Stimulated activated CD4-positive, alpha-beta T cell treated with anti-CD3 and anti-CD28 coated beads, Interleukin-15, amount 100 ng/mL, for 1 hour (primary cell): ENCODE measurements around the gene AP1M1.
A peak's percentile ranks its signal among the peaks of the same experiment; 100 is the strongest.
"Not testable (repeated sequence)": the region's sequence is repeated elsewhere in the genome, so short reads cannot be mapped to it uniquely, and the experiment has no call there.

Source experiments
- DNase-seq, 2 donors: peaks; one replicate each; pipeline ENCODE4 v3.0.0-alpha.2; 2020; ENCODE audit warnings: low read depth in 1 of 2, low spot score in 1 of 2

The AP1M1 gene

DNA sequence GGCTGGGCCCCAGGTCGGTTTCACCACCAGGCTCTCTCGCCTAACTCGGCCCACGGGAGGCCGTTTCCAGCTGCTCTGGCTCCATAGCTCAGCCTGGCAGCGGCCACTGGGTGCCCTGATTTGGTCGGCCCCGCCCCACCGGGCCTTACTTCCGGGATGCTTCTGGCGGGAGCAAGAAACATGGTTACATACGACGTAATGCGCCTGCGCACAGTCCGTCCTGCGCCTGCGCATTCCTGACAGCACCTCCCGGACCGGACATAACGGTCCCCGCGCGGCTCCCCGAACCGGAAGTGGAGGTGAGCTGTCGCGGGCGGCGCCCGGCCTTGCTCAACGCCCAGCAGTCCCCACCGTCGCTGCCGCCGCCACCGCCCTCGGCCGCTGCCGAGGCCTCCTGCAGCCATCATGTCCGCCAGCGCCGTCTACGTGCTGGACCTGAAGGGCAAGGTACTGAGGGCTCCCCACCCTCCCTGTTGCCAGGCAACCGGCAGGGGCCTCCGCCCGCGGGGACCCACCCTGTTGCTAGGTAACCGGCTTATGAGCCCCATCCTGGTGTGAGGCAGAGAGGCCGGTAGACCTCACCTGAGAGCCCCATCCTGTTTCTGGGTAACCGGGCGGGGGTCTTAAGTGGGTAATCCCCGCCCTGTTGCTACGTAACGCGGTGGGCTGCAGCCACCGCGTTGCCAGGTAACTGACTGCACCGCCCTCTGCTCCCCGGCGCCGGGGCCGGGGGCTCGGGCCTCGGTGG is at the start of gene AP1M1:
Gene AP1M1, plus strand, starts transcription at position 290 of the 748 bp plus-strand sequence. Its CDS starts 116 bp downstream, at position 406.
- peak; percentile 98 to 99 for DNase-seq

DNA sequence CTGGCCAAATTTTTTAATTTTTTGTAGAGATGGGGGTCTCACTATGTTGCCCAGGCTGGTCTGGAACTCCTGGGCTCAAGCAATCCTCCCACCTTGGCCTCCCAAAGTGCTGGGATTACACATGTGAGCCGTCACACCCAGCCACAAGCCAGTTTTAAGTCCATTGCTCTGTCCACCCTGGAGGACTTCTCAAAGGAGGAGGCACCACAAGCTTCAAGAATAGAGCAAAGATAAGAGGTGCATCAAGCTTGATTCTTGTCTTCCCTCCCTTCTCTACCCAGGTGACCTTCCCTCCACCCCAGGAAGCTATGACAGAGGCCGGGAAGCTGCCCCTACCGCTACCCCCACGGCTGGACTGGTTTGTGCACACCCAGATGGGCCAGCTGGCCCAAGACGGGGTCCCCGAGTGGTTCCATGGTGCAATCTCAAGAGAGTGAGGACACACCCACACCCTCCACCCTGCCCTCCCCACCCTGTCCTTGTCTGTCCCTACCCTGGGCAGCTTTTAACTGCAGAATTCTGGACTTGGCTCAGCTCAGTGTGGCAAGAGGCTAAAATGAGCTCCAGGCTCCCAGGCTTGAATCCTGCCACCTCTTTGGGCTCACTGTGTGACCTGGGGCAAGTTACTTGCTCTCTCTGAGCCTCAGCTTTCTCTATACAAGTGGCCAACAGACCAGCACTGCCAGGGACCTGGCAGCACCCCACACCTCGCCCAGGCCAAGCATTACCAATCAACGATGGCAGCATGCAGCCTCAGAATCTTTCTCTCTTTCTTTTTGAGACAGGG is 49.1 kb upstream of the AP1M1 start:
- DNase-seq, result no peak

DNA sequence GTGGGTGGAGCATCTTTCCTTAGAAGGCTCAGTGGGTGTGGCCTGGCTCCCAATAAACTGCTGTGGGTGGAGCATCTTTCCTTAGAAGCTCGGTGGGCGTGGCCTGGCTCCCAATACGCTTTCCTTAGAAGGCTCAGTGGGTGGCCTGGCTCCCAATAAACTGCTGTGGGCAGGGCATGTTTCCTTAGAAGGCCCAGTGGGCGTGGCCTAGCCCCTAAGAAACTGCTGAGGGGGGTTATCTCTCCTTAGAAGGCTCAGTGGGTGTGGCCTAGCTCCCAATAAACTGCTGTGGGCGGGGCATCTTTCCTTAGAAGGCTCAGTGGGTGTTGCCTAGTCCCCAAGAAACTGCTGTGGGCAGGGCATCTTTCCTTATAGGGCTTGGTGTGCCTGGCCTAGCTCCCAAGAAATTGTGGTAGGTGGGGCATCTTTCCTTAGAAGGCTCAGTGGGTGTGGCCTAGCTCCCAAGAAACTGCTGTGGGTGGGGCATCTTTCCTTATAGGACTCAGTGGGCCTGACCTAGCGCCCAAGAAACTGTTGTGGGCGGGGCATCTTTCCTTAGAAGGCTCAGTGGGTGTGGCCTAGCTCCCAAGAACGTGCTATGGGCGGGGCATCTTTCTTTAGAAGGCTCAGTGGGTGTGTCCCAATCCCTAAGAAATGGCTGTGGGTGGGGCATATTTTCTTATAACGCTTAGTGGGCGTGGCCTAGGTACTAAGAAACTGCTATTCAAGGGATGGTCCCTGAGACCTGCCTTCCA is 44.0 kb upstream of the AP1M1 start:
- DNase-seq, result no peak

- DNase-seq, result no peak
These were observed 43.2 kb upstream of the AP1M1 start for GRCh38 chr19:16154557-16154956.

DNA sequence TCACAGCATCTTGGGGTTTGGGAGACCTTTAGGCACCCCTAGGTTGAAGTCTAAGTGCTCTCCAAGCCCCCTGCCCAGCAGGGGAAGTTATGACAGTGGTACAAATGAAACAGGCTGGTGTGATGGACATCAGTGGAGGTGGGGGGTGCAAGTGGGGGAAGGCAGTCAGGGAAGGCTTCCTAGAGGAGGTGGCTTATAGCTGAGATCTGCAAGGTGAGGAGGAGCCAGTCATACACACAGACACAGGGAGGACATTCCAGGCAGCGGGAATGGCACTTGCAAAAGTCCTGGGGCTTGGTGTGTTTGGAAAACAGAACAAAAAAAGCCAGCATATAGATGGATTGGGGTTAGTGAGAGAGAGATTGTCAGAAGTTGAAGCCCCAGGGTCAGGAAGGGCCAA is 42.6 kb upstream of the AP1M1 start:
- no peak for DNase-seq

DNA sequence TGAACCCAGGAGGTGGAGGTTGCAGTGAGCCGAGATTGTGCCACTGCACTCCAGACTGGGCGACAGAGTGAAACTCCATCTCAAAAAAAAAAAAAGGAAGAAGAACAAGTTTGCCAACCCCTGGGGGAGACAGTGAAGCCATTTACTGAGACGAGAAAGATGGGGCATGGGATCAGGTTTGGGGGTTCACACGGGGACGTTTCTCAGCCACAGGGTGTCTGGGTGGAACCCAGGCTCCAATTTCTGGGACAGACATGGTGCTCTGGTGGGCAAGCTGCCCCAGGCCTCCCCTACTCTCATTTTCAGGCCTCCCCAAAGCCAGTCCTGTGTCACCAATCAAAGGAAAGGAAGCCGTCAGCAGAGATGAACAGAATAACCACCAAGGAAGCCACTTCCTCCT is 40.8 kb upstream of the AP1M1 start:
- DNase-seq, result no peak

GRCh38 chr19:16157601-16158000 is 40.1 kb upstream of the AP1M1 start:
- DNase-seq, result no peak

GRCh38 chr19:16159655-16160054 is 38.1 kb upstream of the AP1M1 start:
- DNase-seq, result no peak

- DNase-seq, result no peak
These were observed 37.2 kb upstream of the AP1M1 start for GRCh38 chr19:16160445-16160942.

- DNase-seq, result no peak
These were observed 36.7 kb upstream of the AP1M1 start for GRCh38 chr19:16160943-16161560.

DNA sequence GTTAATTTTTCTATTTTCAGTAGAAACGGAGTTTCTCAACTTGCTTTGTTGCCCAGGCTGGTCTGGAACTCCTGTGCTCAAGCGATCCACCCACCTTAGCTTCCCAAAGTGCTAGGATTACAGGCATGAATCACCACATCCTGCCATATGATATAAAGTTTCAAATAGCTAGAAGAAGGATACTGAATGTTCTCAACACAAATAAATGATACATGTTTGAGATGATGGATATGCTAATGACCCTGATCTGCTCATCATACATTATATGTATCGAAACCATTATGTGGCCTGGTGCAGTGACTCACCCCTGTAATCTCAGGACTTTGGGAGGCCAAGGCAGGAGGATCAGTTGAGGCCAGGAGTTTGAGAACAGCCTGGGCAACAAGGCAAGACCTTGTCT is 35.9 kb upstream of the AP1M1 start:
- no peak for DNase-seq

DNA sequence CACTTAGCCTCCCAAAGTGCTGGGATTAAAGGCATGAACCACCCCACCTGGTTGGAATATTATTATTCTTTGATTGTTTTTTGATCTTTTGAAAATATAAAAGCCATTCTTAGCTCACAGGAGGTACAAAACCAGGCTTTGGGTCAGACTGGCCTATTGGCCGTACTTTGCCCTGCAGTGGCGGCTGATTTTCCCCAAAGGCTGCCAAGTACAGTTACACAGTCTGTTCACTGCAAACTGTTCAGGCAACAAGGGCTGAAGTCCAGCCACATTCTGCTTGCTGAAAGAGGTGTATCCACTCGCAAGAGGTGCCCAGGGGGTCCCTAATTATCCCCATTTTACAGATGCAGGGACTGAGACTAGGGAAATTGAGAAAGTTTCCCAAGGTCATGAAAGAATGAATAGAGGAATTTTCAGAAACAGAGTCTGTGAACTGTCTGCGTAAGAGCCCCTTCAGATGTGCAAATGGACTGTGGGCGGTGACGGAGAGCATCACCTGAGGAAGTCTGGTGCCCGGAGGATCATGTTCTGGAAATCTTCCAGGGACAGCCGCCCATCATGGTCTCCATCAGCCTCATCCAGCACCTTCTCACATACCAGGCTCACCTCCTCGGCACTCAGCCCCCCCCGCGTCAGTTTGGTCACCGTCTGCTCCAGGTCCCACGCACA is 33.4 kb upstream of the AP1M1 start:
- DNase-seq, result no peak

GRCh38 chr19:16166417-16166816 is 31.3 kb upstream of the AP1M1 start:
- no peak for DNase-seq

DNA sequence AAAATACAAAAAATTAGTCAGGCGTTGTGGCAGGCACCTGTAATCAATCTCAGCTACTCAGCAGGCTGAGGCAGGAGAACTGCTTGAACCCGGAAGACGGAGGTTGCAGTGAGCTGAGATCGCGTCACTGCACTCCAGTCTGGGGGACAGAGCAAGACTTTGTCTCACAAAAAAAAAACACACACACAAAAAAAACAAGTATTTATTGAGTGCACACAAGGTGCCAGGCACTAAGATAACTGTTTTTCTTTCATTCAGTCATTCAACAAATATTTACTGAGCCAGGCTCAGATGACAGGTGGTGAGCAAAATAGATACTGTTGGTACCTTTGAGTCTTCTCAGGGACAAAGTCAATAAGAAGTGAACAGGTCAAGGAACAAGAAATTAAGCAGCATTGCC is 30.7 kb upstream of the AP1M1 start:
- DNase-seq, result no peak

DNA sequence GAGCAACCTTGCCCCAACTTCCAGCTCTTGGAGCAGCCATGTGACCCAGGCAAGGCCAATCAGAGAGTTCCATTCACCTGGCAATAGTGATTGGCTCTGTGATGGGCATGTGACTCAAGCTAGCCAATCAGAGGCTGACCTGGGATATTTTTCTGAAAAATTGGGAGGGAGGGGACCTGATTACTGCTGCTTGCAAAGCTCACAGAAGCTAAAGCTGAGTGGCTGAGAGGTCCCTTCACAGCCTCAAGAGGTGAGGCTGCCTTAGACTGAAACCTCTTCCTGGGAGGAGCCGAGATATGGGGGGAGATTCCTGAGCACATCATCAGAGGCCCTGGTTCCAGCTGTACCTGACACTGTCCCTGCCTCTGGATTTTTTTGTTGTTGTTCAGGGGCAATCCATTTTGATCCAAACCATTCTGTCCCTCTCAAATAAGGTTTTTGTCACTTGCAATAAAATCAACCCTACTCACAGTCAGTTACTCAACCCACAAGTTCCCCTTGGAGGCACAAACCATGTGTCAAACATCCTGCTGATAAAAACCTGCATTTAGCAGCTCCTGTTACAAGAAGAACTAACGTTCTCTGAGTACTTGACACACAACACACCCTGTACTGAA is 29.1 kb upstream of the AP1M1 start:
- no peak for DNase-seq

GRCh38 chr19:16170134-16170533 is 27.6 kb upstream of the AP1M1 start:
- DNase-seq, result no peak

DNA sequence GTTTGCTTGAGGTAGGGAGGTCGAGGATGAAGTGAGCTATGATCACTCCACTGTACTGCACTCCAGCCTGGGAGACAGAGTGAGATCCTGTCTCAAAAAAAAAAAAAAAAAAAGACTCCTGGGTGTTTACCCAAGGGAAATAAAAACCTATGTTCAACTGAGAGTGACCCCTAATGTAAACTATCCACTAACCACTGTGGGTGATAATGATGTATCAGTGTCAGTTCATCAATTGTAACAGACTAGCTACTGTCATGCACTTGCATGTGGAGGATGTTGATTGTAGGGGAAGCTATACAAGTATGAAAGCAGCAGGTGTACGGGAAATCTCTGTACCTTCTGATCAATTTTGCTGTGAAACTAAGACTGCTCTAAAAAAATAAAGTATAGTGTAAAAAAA is 21.8 kb upstream of the AP1M1 start:
- DNase-seq, result no peak

- not testable (repeated sequence) for DNase-seq
These were observed 18.8 kb upstream of the AP1M1 start for GRCh38 chr19:16178866-16179265.

GRCh38 chr19:16180611-16181010 is 17.1 kb upstream of the AP1M1 start:
- DNase-seq, result no peak

- DNase-seq, result no peak
These were observed 13.0 kb upstream of the AP1M1 start for GRCh38 chr19:16184665-16185122.
